ENCODE measurements around the gene MARCHF3.
"Not testable (repeated sequence)": the region's sequence is repeated elsewhere in the genome, so short reads cannot be mapped to it uniquely, and the experiment has no call there.

Gene MARCHF3

GRCh38 chr5:127046343-127047072 is 16.1 kb upstream of the MARCHF3 start:
- DNase-seq: no peak

GRCh38 chr5:127042593-127042992 is 12.2 kb upstream of the MARCHF3 start:
- no peak for DNase-seq

DNA sequence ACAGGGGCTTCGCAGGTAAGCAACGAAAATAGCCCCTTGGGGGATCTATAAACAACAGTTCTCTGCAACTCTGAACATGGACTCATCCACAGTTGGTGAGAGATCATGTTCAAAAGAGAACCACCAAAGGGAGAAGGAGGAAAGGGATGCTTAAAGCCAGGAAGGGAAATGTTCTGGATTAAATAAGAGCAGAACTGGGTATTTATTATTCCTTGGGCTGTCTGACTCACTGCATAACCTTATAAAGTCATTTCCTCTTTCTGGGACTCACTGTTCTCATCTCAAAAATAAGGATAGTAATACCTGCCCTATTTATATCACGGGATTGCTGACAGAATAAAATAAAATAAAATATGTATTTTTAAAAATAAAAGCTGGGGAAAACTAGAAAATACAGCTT is 11.2 kb upstream of the MARCHF3 start:
- DNase-seq: no peak

DNA sequence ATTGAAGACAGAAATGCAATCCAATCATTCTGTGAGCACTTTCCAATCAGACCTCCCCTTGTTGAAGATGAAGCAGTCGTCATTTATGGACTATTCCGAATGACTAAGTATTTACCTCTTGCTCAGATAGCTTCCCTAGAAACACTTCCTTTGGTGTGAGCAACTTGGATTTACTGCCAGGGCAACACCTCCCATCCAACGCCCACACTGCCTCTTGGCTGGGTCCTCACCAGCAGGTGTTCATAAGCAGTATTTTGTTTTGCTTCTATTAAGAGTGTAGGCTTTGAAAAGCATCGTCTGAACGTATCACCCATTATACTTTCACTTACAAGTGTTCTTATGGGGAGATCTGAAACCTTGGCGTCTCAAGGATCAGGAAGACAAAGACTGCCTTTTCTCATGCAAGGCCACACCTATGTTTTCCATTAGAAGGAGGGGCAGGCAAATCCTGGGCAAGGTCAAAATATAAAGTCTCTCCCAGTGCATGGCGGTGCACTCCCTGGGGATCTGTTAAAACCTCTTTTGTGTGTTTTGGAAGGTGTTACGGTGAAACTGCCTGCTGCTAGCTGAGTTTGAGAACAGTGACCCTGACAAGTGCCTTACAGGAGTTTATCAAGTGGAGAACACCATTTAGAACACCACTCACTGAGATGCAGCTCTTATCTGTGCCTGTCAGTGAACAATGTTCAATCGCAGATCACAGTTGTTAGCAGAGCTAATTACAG is 10.6 kb upstream of the MARCHF3 start:
- DNase-seq: peak; percentile 34

GRCh38 chr5:127038550-127038949 is 8.2 kb upstream of the MARCHF3 start:
- DNase-seq: no peak

DNA sequence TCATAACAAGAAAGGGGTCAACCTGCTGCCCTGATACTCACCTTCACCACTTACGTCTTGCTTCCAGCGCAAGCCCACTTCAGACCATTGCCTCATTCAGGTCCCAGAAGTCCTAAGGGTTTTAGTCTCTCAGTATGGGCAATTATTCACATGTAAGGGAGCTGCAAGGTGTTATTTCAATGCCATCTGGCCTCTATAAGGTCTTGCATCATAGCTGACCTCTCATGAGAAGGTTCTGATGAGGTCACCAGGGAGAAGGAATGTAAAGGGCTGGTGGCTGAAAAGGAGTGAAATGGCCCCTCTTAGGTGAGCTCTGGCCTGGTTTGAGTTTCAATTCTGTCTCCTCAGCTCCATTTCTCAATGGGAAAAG is 1.5 kb upstream of the MARCHF3 start:
- no peak for DNase-seq

- no peak for DNase-seq
These were observed 947 bp upstream of the MARCHF3 start for GRCh38 chr5:127031147-127031862.

DNA sequence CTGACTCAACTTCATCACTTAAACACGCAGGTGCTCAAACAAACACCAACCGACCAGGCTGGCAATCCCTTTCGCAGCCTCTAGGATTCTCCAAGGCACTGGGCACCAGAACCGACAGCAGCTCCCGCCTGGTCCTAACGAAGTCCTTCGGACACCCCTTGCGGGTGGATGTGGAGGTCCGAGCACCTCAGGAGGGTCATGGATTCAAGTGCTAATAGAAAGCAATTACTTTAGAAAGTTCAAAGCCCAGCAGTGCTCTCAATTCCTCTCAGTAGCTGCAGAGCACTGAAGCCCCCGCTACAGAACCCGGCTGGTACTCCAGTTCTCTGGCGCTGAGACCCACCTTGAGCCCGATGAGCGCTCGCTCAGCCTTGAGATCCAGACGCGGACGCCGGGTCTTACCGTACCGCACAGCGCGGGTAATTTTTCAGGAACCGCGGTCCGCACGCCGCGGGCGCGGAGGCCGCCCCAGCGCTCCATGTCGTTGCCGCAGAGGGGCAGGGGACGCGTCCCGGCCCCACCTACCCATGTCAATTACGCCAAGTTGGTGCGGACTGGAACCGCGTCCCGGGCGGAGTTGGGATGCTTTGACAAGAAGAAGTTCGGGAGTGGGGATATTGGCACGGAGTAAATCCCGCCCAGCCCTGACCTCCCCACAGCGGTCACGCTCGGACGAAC is 638 bp downstream of the MARCHF3 start:
- DNase-seq: peak; percentile 33

- DNase-seq: no peak
These were observed 1.4 kb downstream of the MARCHF3 start for GRCh38 chr5:127028822-127029457.

DNA sequence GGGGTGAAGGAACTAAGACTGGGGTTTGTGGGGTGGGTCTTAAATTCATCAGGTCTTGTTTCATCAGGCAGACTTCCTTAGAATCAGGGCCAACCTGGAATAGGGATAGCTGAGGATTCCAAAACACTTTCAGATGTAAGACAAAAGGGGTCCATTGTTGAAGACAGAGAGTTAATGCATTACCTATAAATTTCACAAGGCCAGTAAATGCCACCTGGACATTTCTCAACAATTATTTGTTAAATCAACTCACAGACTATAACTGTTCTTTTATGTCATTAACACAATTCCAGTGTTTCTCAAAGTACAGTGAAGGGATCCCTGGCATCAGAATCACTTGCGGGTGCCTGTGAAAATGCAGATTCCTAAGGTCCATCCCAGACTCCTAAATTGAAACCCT is 2.8 kb downstream of the MARCHF3 start:
- DNase-seq: no peak

DNA sequence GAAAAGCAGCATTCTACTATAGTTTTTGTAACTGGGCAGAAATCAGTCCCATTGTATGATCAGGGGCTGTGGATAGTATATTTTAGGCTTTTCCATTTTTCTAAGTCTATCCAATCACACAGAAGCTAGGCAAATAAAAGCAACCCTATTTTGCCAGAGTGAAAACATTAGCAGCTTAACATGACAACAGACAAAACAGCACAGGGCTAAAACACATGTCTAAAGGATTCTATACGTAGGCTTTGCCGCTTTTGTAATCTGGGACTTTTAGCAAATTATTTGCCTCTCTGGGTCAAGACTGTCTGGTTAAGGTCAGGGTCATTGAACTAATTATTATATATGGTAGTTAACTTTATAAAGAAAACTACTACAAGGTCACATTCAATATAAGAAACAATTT is 4.2 kb downstream of the MARCHF3 start:
- DNase-seq: no peak

DNA sequence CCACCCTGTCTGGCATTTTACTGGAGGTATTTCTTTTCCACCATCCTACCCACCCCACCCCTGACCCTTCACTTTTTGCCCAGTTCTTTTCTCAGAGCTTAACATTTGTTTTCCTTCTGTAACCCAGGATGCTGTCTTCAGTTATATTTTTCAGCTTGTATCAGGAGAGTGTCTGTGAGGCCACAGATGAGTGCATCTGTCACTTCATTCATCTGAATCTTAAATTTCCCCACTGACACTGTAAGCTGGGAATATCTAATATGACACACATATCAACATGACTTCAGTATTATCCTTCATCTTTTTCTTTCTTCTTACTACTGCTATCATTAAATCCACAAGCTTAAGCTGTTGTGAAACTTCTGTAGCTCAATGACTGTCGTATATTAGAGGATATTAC is 4.9 kb downstream of the MARCHF3 start:
- no peak for DNase-seq

DNA sequence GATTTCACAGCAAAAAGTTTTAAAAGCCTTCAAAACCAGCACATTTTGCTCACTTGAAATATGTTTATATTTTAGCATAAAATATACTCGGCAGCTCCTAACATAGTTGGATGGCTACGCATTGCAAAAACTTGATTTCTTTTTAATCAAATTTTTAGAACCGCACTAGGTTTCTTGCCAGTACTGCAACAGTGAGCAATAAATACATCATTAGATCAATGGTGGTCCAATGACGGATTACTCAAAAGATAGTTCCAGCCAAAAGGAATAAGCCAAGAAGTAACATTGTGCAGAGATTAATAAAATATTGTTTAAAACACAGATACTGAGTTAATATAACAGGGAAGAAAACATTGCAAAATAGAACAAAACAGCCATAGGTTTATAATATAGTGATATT is 5.5 kb downstream of the MARCHF3 start:
- DNase-seq: no peak

GRCh38 chr5:127023552-127024191 is 6.7 kb downstream of the MARCHF3 start:
- DNase-seq: not testable (repeated sequence)

GRCh38 chr5:127022846-127023245 is 7.5 kb downstream of the MARCHF3 start:
- DNase-seq: no peak

DNA sequence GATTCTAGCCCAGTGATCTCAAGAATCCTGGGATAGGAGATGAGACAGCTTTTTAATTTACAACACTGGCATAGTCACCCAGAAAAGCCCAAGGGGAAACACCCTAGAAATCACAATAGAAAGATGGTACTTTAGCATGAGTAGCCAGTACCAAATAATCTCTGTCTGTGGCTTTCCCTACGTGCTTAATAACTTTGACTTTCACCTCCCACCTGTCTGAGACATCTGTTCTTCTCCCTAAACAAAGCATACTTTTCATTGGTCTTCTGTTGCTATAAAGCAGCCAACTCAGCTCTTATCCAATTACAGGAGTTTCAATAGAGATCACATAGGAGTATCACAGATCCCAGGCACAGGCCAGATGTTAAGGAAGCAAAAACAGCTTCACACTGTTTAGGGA is 10.4 kb downstream of the MARCHF3 start:
- no peak for DNase-seq

GRCh38 chr5:127016722-127017121 is 13.6 kb downstream of the MARCHF3 start:
- DNase-seq: not testable (repeated sequence)

GRCh38 chr5:127015716-127016115 is 14.6 kb downstream of the MARCHF3 start:
- no peak for DNase-seq

- DNase-seq: no peak
These were observed 15.8 kb downstream of the MARCHF3 start for GRCh38 chr5:127014573-127014972.

- no peak for DNase-seq
These were observed 17.0 kb downstream of the MARCHF3 start for GRCh38 chr5:127013407-127013806.

GRCh38 chr5:127012916-127013315 is 17.4 kb downstream of the MARCHF3 start:
- no peak for DNase-seq

DNA sequence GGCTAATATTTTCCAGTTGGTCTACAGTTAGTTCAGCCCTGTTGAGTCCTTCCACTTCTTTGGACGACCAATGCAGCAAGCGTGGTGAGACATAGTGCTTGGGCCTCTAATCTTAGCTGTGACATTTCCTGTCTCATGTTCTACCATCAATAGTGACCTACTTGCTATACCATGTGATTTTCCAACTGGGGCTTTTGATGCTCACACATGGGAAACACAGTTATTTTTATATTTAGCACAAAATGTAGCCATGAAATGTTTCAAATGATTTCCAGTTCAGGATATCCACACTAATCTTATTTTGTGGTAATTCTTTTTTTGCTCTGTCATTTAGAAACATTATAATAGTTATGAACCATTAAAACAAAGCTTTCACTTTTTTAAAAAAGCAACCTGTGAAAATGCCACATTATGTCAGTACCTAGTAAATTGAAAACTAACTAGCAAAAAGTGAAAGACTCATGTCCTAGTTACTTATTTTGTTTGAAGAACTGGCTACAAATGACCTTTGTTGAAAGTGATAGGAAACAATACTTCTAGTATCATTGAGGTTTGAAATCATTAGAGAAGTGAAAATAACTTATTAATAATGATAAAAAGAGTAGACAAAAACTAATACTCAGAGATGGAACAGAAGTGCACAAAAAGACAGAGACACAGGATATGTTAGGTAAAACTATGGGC is 18.3 kb downstream of the MARCHF3 start:
- DNase-seq: no peak
